Measurements from ENCODE around the gene PALM3.

Gene PALM3

GRCh38 chr19:14089662-14090508, 28.0 kb upstream of the PALM3 start:
- TF ChIP-seq CTCF (IDR thresholded peaks at IDR 0.05; ENCODE audit: low read depth, low read length) = no peak
- H3K4me3 ChIP-seq (ENCODE audit: low read depth, low read length) = peak overlapping the region; percentile 70
- DNase-seq (ENCODE audit: low read depth, low spot score) = peak; percentile 57
- in situ Hi-C loops (cut with HindIII; ENCODE audit: low sequenced_read_pairs) = loop anchor here (25.0 kb wide), 1 partner anchor 203 kb away; the partner anchor contains the start of gene NANOS3

DNA sequence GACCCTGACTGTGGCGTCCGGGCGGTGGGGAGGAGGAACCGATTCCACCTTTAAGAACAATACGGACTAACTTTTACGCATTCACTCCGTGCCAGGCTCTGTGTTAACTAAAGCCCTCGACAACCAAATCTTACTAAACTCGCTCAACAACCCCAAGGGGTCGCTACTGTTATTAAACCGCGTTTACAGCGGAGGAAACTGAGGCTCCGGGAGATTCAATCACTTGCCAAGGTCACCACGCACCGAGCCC, 27.5 kb upstream of the PALM3 start:
- in situ Hi-C loops (cut with HindIII; ENCODE audit: low sequenced_read_pairs) = loop anchor here (25.0 kb wide), 1 partner anchor 202 kb away; the partner anchor contains the start of gene NANOS3
- DNase-seq (ENCODE audit: low read depth, low spot score) = no peak
- H3K4me3 ChIP-seq (ENCODE audit: low read depth, low read length) = peak overlapping the region; percentile 36
- TF ChIP-seq CTCF (IDR thresholded peaks at IDR 0.05; ENCODE audit: low read depth, low read length) = peak; percentile 24

DNA sequence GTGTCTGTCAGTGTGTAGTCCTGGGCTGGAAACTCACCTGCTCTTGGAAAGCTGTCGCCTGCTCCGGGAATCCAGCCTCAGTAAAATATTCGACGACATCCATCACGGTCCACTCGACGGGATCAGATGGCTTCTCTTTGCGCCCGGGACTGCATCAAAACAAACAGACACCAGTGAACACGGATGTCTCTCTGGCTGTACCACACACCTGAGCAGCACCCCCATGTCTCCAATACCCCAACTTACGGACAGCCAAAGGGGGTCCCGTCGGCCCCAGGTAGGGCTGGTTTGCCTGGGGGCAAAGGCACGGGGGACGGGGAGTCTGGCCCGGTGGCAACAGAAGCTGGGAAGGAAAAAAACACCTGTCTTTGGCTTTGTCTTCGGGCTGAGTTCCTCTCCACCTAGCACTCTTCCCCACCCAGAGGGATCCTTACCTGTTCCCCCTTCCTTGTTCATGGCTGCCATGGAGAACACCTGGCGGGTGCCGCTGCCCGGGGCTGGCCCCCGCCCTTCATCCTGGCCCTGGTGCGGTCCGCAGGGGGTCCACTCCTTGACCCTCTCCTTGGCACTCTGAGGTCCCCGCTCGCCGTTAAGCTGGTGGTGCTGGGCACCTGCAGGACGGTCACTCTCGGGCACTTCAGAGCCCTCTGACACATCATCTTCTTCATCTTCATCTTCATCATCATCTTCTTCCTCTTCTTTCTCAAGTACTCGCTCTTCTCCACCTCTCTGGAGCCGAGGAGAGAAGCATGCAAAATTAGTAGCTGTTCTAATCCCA, 26.9 kb upstream of the PALM3 start:
- in situ Hi-C loops (cut with HindIII; ENCODE audit: low sequenced_read_pairs) = loop anchor here (25.0 kb wide), 1 partner anchor 202 kb away; the partner anchor contains the start of gene NANOS3
- peak overlapping the region; percentile 36 for H3K4me3 ChIP-seq (ENCODE audit: low read depth, low read length)
- no peak for DNase-seq (ENCODE audit: low read depth, low spot score)
- TF ChIP-seq CTCF (IDR thresholded peaks at IDR 0.05; ENCODE audit: low read depth, low read length) = no peak

DNA sequence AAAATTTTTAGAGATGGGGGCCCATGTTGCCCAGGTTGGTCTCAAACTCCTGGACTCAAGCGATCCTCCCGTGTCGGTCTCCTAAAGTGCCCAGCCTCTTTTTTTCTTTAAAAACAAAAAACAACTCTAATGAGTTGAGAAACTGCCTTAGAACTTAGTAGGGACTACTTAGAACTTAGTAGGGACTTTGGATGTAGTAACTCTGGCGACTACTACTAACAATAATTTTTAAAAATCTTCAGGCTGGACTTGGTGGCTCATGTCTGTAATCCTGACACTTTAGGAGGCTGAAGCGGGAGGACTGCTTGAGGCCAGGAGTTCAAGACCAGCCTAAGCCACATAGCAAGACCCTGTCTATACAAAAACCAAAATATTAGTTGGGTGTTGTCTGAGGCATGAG, 24.2 kb upstream of the PALM3 start:
- no peak for TF ChIP-seq CTCF (IDR thresholded peaks at IDR 0.05; ENCODE audit: low read depth, low read length)
- no peak overlapping the region for H3K4me3 ChIP-seq (ENCODE audit: low read depth, low read length)
- DNase-seq (ENCODE audit: low read depth, low spot score) = no peak
- in situ Hi-C loops (cut with HindIII; ENCODE audit: low sequenced_read_pairs) = loop anchor here (25.0 kb wide), 1 partner anchor 199 kb away; the partner anchor contains the start of gene NANOS3

- TF ChIP-seq CTCF (IDR thresholded peaks at IDR 0.05; ENCODE audit: low read depth, low read length) = no peak
- DNase-seq (ENCODE audit: low read depth, low spot score) = no peak
- in situ Hi-C loops (cut with HindIII; ENCODE audit: low sequenced_read_pairs) = loop anchor here (25.0 kb wide), 1 partner anchor 198 kb away; the partner anchor contains the start of gene NANOS3
- no peak within 1 kb of the TSS for H3K4me3 ChIP-seq (ENCODE audit: low read depth, low read length)
These were observed 23.6 kb upstream of the PALM3 start, which contains the start of gene C19orf67 for GRCh38 chr19:14085309-14085995. C19orf67 (minus strand) TSS chr19:14085783; CDS start chr19:14085627, 156 bp downstream.

DNA sequence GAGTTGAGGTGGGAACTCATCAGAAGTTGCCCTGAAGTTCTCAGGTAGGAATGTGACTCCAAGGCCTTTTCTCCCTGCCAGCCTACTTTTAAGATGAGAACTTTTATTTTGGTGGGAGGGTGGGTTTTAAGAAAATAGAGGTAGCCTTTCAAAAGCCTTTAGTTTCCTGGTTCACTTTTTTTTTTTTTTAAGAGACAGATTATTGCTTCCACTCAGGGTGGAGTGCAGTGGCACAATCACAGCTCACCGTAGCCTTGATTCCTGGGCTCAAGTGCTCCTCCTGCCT, 20.7 kb upstream of the PALM3 start:
- in situ Hi-C loops (cut with HindIII; ENCODE audit: low sequenced_read_pairs) = loop anchor here (25.0 kb wide), 1 partner anchor 195 kb away; the partner anchor contains the start of gene NANOS3
- no peak for DNase-seq (ENCODE audit: low read depth, low spot score)
- no peak for TF ChIP-seq CTCF (IDR thresholded peaks at IDR 0.05; ENCODE audit: low read depth, low read length)
- H3K4me3 ChIP-seq (ENCODE audit: low read depth, low read length) = no peak overlapping the region
